Right lobe of liver (tissue), 4 donors: Measurements from ENCODE around the gene IGF2.

ENCODE experiments used
- POLR2A ChIP-seq: fragments of 450-650 bp; IDR thresholded peaks from one replicate; pipeline ENCODE4 v1.6.1; 2017; ENCODE audit warnings: antibody characterized with exemption, mild to moderate bottlenecking
- TF ChIP-seq, protein P1 (sequence below), 4 donors: fragments of 200-600 bp in 3 of 4; fragments of 450-650 bp in 1 of 4; IDR thresholded peaks; one replicate each; pipeline versions ENCODE4 v1.5.1 to v1.8.0; 2016 to 2022; ENCODE audit warnings: antibody characterized with exemption in 4 of 4, mild to moderate bottlenecking in 2 of 4
- donor health status: DM: no; HTN: no; CAD: no.
- donor health status: DM: no; HTN: no; CAD: no.
- donor health status: DM: no; HTN: yes; CAD: no.

DNA sequence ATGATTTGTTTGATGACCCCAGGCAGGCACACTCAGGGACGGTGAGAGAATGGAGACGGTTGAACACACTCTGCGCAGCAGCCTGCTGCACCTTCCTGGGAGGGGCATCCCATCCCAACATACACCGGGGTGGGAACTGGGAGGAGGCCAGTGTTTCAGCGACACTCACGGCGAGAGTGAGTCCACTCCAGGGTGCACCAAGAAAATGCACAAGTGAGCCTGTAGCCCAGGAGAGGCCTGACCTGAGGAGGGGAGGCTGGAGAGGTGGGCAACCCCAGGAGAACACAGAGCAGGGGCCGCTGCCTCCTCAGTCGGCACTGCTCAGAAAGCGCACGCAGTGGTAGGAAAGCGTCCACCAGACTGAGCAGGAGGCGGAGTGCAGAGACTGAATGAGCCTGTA is 54.5 kb downstream of the IGF2 start:
- TF ChIP-seq, protein P1, sequence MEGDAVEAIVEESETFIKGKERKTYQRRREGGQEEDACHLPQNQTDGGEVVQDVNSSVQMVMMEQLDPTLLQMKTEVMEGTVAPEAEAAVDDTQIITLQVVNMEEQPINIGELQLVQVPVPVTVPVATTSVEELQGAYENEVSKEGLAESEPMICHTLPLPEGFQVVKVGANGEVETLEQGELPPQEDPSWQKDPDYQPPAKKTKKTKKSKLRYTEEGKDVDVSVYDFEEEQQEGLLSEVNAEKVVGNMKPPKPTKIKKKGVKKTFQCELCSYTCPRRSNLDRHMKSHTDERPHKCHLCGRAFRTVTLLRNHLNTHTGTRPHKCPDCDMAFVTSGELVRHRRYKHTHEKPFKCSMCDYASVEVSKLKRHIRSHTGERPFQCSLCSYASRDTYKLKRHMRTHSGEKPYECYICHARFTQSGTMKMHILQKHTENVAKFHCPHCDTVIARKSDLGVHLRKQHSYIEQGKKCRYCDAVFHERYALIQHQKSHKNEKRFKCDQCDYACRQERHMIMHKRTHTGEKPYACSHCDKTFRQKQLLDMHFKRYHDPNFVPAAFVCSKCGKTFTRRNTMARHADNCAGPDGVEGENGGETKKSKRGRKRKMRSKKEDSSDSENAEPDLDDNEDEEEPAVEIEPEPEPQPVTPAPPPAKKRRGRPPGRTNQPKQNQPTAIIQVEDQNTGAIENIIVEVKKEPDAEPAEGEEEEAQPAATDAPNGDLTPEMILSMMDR (IDR thresholded peaks at IDR 0.05): no peak
- no peak for TF ChIP-seq POLR2A
